Anterior cingulate cortex (tissue), 58 donors: ENCODE measurements around the gene TMED8.
"Not testable (repeated sequence)": the region's sequence is repeated elsewhere in the genome, so short reads cannot be mapped to it uniquely, and the experiment has no call there.

ENCODE experiments used
- DNase-seq, 58 donors: peaks; one replicate each; lab custom pipeline; 2025; lab: John Stamatoyannopoulos, UW

Gene TMED8

GRCh38 chr14:77376771-77377501 is at the start of gene TMED8, which contains the start of gene SAMD15:
TMED8 (minus strand) TSS chr14:77377094; CDS start chr14:77377053, 41 bp downstream.
SAMD15 (plus strand) TSS chr14:77377379; CDS start chr14:77377419, 40 bp downstream.
- DNase-seq, result peak in 57 of 58 donors; percentile 49 to 93 (median 82)

- no peak for DNase-seq
Measured at GRCh38 chr14:77426396-77426795, 49.5 kb upstream of the TMED8 start.

GRCh38 chr14:77424862-77425261 is 48.0 kb upstream of the TMED8 start:
- no peak for DNase-seq

- DNase-seq, result no peak
Measured at GRCh38 chr14:77423423-77423822, 46.5 kb upstream of the TMED8 start, which contains the start of gene NOXRED1. NOXRED1 (minus strand) TSS chr14:77423523; CDS start chr14:77422889, 634 bp downstream.

GRCh38 chr14:77421201-77421600 is 44.3 kb upstream of the TMED8 start:
- no peak for DNase-seq

GRCh38 chr14:77416836-77417235 is 39.9 kb upstream of the TMED8 start:
- DNase-seq, result no peak

GRCh38 chr14:77416098-77416497 is 39.2 kb upstream of the TMED8 start:
- not testable (repeated sequence) for DNase-seq

GRCh38 chr14:77415403-77416030 is 38.6 kb upstream of the TMED8 start:
- not testable (repeated sequence) for DNase-seq

- no peak for DNase-seq
Measured at GRCh38 chr14:77409131-77409533, 32.2 kb upstream of the TMED8 start.

GRCh38 chr14:77407158-77407557 is 30.3 kb upstream of the TMED8 start:
- no peak for DNase-seq

GRCh38 chr14:77406718-77407117 is 29.8 kb upstream of the TMED8 start:
- peak in 1 of 58 donors; percentile 1 for DNase-seq

- DNase-seq, result no peak
Measured at GRCh38 chr14:77406086-77406485, 29.2 kb upstream of the TMED8 start.

GRCh38 chr14:77403768-77404167 is 26.9 kb upstream of the TMED8 start:
- no peak for DNase-seq

- DNase-seq, result no peak
Measured at GRCh38 chr14:77400216-77400615, 23.3 kb upstream of the TMED8 start.

GRCh38 chr14:77390188-77390587 is 13.3 kb upstream of the TMED8 start:
- DNase-seq, result no peak

- DNase-seq, result no peak
Measured at GRCh38 chr14:77378701-77379100, 1.8 kb upstream of the TMED8 start.

GRCh38 chr14:77377502-77377844 is 579 bp upstream of the TMED8 start:
- no peak for DNase-seq

GRCh38 chr14:77375973-77376770 is 722 bp downstream of the TMED8 start:
- peak in 30 of 58 donors; percentile 0 to 69 (median 28) for DNase-seq

- no peak for DNase-seq
Measured at GRCh38 chr14:77375164-77375950, 1.5 kb downstream of the TMED8 start.

- DNase-seq, result no peak
Measured at GRCh38 chr14:77372304-77372841, 4.5 kb downstream of the TMED8 start.
